ENCODE data around the gene IL5.
"Not testable (repeated sequence)": the region's sequence is repeated elsewhere in the genome, so short reads cannot be mapped to it uniquely, and the experiment has no call there.

The IL5 gene

DNA sequence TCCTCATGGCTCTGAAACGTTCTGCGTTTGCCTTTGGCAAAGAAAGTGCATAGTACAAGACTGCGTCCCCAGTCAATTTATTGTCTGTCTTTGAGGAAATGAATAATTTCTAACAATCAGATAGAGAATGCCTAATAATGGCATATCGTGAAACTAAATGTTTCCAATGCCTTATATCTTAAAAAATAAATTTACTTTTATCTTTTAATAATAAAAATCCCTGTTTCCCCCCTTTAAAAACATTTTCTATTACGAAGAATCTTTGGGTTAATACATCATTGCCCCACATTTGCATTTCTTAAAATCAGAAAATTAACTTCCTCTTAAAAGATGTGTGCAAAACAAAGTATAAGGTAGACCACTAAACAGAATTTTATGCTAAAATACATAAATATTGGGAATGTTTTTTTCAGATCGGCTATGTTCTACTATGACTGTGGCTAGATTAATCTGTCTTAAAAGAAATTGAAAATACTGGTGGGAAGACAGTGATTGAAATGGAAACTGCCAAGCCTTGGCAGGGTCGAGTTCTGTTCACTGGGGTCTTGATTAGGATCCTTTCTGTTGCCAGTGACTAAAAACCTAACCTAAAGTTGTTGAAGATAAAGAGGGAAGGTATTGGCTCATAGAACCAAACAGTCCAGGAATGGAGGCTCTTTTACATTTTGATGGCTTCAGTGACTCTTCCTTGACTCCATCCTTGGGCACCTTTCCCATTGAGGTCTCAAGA, at the start of gene IL5:
Gene IL5, minus strand, starts transcription at position 51 of the 730 bp plus-strand sequence. Its CDS starts 44 bp downstream, at position 7.
- no peak for DNase-seq

DNA sequence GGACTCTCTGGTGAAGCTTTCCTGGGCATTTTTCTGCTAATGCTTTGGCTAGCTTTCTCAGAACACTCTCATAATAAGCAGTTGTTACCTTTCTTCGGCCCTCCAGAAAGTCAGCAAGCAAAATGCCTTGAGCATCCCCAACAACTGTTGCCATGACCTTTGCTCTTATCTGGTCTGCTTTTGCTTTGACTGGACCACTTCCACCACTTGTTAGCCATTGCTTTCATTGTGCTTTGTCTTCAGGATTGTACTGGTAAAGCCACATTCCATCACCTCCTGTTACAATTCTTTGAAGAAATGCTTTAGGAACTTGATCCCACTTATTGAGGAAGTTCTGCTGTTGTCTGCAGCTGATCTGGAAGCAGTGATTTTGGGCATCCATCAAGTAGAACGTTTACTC, 49.2 kb upstream of the IL5 start:
- DNase-seq, result no peak

DNA sequence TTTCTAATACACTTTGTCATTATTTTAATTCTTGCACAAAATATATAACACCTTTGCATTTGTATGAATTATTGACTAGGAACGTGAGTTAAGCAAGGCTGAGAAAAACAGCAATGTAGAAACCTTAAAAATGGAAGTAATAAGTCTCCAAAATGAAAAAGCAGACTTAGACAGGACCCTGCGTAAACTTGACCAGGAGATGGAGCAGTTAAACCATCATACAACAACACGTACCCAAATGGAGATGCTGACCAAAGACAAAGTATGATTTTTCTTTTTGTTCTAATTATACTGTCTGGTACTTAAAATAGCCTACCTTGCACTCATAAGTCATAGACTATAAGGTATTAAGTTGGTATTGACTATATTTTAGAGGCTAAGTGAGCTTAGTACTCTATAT, 47.8 kb upstream of the IL5 start:
- DNase-seq, result no peak

DNA sequence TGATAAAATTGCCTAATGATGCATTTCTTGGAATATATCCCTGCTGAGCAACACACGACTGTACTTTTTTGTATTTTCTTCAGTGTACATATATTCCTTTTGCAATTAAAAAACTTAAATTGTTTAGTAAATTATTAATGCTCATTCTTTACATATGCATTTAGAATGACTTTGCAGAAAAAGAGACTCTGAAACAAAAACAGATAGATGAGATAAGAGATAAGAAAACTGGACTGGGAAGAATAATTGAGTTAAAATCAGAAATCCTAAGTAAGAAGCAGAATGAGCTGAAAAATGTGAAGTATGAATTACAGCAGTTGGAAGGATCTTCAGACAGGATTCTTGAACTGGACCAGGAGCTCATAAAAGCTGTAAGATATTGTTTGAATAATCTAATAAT, 46.1 kb upstream of the IL5 start:
- DNase-seq, result no peak

DNA sequence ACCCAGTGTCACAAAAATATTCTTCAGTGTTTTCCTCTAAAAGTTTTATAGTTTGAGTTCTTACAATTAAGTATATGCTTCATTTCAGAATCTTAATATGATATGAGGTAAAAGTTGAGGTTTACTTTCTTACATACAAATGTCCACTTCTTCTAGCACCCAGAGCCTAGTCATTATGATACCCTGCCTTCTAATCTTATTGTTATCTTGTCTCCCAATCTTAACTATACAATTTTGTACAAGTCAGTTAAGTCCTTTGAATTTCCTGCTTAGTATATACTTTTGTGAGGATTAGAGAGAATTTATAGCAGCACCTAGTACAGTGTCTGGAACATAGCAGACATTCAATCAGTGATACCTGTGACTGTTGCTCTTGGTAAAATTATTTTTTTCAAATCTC, 42.7 kb upstream of the IL5 start:
- DNase-seq, result no peak

DNA sequence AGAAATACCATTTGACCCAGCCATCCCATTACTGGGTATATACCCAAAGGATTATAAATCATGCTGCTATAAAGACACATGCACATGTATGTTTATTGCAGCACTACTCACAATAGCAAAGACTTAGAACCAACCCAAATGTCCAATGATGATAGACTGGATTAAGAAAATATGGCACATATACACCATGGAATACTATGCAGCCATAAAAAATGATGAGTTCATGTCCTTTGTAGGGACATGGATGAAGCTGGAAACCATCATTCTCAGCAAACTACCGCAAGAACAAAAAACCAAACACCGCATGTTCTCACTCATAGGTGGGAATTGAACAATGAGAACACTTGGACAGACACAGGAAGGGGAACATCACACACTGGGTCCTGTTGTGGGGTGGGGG, 41.2 kb upstream of the IL5 start:
- DNase-seq, result not testable (repeated sequence)

DNA sequence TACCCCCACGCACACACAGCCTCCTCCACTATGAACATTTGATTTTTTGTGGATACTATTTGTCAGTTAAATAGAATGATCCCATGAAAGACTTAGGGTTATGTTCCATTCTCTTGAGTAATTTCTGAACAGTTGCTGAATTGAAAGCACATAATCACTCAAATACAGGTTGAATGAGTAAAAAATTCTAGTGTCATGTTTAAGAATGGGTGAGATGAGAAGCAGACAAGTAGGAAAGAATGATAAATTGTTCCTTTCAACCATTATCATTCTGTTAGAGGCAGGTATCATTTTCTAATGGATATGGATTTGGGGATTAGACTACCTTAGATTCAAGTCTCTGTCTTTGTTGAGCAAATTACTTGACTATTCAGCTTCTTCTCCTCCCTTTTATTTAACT, 32.8 kb upstream of the IL5 start:
- DNase-seq, result no peak

DNA sequence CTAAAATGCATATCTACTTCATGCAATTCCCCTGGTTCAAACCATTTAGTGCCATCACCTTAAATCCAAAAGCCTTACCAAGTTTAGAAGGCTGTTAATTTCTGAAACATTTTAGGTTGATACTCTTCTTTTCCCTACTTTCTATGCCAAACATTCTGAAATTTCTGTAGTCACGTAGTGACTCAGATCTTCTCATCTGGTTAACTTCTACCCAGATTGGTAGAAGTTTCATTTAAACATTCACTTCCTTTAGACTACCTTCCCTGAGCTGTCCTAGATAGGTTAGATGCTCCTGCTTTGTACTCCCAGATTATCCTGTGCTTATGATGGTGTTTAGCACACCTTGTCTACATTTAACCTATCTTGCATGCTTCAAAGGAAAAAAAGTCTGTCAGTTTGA, 23.3 kb upstream of the IL5 start:
- DNase-seq, result no peak

DNA sequence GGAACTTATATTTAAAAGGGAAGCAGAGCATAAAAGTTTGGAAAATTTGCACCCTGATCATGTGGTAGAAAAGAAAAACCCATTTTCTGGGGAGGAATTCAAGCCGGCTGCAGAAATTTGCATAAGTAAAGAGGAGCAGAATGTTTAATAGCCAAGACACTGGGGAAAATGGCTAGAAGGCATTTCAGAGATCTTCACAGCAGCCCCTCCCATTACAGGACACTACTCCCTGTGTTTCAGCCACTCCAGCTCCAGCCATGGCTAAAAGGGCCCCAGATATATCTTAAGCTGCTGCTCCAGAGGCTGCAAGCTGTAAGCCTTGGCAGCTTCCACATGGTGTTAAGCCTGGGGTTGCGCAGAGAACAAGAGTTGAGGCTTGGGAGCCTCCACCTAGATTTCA, 21.2 kb upstream of the IL5 start:
- not testable (repeated sequence) for DNase-seq

DNA sequence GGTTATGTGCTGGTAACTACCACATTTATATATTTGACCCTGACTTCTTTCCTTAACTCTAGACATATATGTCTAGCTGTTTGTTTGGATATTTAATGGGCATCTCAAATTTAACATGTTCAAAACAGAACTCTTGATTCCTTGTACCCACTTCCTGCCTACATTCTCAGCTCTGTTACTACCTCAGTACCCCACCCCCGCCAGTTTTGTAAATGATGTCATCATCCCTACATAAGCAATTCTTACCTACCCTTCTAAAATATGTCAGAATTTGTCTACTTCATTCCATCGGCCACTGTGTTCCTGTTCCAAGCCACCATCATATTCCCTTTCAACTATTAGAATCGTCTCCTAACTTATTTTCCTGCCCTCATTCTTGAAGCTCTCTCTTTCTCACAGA, 18.3 kb upstream of the IL5 start:
- no peak for DNase-seq

DNA sequence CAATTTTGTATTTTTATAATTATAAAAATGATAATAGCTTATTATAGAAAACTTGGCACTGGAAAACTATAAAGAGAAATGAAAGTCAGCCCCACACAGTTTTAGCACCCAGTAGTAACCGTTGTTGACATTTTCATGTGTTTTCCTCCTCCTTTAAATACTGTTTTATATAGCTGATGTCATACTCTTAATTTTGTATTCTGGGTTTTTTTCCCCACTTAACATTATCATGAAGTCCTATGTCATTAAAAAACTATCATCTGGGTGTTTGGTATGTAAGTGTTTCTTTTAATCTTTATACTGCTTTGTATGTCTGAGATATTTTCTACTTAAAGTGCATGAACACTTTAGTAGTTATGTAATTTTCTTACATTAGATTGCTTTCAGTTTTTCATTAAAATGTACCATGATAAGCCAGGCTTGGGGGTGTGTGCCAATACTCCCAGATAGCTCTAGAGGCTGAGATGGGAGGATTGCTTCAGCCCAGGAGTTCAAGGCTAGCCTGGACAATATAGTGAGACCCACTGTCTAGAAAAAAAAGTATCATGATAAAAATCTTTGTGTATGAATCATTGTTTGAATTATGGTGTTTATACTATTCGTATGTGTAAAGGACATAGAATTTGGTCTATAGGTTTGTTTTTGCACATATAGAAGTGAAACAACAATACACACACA, 16.2 kb upstream of the IL5 start:
- DNase-seq, result no peak

DNA sequence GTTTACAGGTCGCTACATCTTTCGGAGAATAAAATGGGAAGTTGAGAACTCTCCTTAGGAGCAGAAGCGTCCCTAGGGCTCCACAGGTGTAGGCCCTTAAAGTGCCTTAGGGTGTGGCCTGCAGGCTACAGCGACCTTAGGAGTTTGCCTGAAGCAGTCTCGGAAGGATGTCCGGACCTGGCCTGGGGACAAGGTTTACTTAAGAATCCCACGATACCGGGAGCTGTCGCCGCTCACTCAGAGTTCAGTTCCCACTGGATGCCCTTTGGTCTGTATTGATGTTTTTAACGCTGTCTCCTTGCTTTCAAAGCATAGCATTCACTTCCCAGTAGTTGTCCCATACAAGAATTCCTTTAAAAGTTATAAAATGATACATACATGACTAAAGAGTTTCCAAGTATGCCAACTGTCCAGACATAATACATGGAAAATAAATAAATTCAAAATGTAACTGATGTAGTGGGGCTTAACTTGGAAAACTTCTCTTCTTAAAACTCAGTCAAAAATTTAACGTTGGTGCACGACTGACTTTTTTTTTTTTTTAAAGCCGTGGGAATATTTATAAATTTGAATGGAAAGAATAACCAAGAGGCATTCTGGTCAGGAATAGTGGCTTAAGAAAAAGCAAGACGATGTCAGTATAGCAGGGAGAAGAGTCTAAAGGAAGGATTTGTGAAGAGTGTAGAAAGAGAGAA, 14.3 kb upstream of the IL5 start:
- no peak for DNase-seq

DNA sequence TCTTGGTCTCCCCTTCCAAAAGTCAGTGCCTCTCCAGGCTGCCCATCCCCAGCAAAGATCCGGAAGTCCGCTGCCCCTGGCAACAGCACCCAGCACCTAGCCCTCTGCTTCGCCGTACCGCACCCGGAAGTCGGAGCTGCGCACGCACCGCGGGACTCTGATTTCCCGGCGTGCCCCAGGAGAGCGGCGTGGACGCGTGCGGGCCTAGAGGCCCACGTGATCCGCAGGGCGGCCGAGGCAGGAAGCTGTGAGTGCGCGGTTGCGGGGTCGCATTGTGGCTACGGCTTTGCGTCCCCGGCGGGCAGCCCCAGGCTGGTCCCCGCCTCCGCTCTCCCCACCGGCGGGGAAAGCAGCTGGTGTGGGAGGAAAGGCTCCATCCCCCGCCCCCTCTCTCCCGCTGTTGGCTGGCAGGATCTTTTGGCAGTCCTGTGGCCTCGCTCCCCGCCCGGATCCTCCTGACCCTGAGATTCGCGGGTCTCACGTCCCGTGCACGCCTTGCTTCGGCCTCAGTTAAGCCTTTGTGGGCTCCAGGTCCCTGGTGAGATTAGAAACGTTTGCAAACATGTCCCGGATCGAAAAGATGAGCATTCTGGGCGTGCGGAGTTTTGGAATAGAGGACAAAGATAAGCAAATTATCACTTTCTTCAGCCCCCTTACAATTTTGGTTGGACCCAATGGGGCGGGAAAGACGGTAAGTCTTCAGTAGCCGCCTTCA, 13.6 kb upstream of the IL5 start, which contains the start of gene RAD50:
Gene RAD50, plus strand, starts transcription at position 215 of the 715 bp plus-strand sequence. Its CDS starts 348 bp downstream, at position 563.
- peak; percentile 89 for DNase-seq

DNA sequence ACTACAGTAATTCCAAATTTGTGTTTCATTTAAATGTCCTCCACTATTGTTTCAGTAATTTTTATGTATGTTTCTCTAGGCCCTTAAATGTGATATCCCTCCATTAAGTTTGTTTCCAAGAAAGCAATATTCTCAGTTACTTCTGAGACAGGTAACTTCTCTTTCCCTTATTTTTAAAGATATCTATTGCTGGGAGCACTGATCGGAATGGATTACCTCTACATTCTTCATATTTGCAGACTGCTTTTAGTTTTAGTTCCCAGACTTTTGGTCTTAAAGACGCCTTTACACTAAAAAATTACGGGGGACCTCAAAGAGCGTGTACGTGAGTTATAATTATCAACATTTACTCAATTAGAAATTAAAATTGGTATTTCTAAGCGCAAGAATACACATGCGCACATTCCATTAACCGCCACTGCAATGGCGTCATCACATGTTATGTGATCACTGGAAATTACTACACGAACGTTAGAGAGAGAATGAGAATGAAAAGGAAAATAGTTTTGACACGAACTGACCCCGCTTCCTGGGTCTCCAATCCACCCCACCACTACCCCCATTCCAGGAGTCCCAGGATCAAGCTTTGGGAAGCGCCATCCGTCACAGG, 12.9 kb upstream of the IL5 start:
- peak; percentile 76 for DNase-seq

DNA sequence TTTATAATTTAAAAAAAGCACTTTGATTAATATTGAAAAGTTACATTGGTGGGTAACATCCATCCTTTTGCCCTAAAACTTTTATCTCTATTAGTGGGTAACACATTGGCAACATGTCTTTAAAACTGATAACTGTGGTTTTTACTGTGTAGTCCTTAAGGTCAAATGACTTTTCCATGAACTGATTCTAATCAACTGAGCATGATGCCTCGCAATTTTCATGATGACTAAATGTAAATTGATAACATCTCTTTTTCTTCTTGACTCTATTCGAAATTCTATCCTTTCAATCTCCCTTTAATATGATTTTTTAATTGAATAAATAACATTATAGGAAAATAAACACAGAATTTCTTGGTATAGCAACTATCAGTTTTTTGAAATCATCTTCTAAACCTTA, 6.3 kb upstream of the IL5 start:
- no peak for DNase-seq

DNA sequence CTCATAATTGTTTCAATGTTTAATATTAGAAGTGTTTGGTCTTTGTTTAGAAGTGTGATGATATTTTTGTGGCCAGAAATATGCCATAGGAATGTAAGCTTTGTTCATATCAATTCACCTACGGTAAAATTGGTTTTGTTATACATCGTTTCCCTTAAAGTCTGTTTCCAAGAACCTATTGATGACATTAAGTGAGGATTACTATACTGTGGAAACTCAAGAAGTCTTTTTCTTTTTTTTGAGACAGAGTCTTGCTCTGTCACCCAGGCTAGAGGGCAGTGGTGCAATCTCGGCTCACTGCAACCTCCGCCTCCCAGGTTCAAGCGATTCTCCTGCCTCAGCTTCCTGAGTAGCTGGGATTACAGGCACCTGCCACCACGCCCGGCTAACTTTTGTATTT, 5.5 kb upstream of the IL5 start:
- DNase-seq, result not testable (repeated sequence)

DNA sequence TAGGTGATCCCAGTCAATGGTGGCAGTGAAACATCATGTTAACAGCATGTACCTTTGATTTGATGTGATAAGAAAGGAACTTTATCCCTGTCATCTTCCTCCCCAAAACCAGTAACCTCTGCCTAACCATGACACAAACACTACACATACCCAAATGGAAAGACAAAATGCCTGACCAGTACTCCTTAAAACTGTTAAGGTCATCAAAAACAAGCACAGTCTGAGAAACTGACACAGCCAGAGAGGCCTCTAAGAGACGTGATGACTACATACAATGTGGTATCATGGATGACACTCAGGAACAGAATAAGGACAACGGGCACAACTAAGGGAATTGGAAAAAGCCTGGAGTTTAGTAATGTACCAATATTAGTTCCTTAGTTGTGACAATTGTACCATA, 3.9 kb upstream of the IL5 start:
- DNase-seq, result no peak

DNA sequence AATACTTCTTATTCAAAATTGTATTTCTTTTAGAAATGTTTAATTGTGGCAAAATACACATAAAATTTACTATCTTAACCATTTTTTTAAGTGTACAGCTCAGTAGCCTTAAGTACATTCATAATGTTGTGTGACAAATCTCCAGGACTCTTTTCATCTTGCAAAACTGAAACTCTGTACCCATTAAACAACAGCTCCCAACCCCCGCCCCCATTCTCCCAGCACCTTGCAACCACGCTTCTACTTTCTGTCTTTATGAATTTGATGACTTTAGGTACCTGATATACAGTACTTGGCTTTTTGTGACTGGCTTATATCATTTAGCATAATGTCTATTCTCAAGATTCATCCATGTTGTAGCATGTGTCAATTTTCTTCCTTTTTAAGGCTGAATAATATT, 2.8 kb upstream of the IL5 start:
- no peak for DNase-seq

DNA sequence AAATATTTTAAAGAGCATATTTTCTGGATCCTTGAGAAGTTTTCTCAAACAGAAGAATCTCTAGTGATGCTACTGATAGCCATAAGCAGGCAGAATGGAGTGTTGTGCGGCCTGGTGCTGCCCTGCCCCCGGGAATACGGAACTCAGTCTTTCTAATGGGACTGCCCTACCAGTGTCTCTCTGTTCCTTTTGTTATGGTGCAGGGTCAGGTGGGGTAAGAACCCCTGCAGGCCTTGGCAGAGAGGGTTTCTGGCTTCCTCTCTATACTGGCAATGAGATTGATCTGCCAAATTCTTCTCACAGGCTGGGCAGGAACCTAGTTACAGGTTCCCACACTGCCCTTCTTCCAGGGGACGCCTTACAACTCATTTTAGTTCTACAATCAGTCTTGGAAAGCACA, 2.6 kb downstream of the IL5 start:
- no peak for DNase-seq

DNA sequence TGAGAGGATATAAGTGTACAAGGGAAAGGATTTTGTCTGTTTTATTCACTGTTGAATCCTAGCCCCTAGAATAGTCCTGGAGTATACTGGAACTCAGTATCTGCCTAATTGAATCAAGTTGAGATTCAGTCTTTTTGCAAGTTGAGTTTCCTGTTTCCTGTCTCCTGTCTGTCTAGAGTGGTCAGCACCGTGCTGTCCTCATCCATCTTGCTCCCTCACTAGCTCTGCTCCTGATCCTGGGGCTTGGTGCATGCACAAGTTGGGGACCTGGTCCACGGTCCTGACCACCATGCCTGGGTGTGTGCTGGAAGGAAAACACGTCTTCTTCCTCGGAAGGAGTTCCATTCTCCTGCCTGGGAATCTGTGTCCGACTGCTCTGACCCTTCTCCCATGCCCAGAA, 3.2 kb downstream of the IL5 start:
- no peak for DNase-seq

DNA sequence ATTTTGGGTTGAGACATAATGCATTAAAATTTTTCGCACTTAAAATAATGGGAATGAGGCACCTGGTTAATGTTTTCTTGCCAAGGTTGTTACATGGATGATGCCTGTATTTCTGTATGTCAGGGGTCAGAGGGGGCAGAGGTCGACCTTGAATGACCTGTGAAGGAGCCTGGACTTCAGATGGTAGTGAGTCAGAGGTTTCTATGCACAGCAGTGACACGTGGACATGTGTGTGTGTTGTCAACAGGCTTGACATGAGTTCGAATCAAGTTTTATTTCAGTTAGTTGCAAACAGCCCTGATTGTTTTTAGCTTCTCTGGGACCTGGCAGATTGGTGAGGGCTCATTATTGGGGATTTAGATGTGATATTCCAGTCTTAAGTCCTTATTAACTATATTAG, 3.6 kb downstream of the IL5 start:
- no peak for DNase-seq

DNA sequence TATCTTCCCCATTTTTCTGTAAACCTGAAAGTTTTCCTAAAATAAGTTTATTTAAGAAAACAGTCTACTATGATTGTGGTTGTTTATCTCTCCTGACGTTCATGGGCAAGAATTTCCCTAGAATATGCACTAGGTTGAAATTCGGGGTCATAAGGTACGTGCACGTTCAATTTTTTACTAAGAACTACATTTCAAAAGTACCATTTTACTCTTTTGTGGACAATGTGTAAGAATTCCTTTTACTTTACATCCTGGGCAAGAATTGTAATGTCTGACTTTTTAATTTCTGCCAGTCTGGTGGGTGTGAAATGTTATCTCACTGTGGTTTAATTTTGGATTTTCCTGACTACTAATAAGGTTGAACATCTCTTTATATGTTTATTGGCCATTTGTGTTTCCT, 12.4 kb downstream of the IL5 start:
- no peak for DNase-seq
